ENCODE results near the gene DHX34. TPM values are rescaled to one million over a fixed set of nuclear protein-coding genes. Genes with fewer than 3 reads are reported as not detected.

Gene DHX34
- total RNA-seq, 1 experiment from 2014 or later: 38.2 TPM

DNA sequence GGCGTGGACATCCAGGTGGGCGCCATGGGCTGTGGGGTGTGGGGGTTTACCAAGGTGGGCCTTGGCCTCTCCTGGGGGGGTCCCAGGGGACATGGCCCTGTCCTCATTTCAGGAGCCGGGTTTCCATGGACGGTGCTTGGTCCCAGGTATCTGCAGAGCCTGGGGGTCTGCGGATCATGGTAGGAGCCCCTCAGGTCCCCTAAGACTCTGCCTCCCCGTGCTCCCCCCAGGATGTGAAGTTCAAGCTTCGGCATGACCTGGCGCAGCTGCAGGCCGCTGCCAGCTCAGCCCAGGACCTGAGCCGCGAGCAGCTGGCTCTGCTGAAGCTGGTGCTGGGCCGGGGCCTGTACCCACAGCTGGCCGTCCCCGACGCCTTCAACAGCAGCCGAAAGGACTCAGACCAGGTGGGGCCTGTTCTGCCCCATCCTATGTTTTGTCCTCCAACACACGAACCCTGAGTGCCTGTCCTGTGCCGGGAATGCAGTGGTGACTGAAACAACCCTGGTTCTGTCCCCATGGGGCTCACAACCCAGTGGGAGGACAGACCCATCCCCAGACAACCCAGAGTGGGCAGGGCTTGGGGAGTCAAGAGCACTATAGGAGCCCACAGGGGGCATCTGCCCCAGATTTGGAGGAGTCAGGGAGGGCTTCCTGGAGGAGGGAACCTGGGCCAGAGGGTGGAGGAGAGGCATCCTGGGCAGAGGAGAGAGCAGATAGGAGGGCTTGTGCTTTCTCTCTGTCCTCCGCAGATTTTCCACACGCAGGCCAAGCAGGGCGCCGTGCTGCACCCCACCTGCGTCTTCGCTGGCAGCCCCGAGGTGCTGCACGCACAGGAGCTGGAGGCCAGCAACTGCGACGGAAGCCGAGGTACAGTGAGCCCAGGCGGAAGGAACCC lies 26.8 kb downstream of the DHX34 start:
- H4K8ac ChIP-seq (replicated peaks; ENCODE audit: insufficient read length, low read depth, low read length): no peak overlapping the region
- no peak overlapping the region for H2BK20ac ChIP-seq (ENCODE audit: low read depth, low read length, poor library complexity, severe bottlenecking)
- WGBS (ENCODE audit: extremely low coverage, insufficient read length, low lambda C conversion rate): no CpG with 5 or more reads among the region's 30 CpGs
- no peaks in the 10 kb centered on the region for H3K9me3 ChIP-seq (ENCODE audit: control insufficient read depth, low read depth, low read length)
- no peaks in the 10 kb centered on the region for H4K20me1 ChIP-seq (ENCODE audit: control insufficient read depth, insufficient read depth, insufficient read length)
- Mint-ChIP-seq H3K4me3 (no peak overlapping the region), H3K4me1 (no peaks in the 10 kb centered on the region), H3K27ac (no peak overlapping the region), H3K9me3 (no peaks in the 10 kb centered on the region), H3K36me3 (ENCODE audit: insufficient read depth in 1 of 3, low read depth in 3 of 3) (peaks cover 28 to 82% (median 60%) of the 10 kb centered on the region in 3 experiments; a peak in 6 of 7 replicates), H3K27me3 (ENCODE audit: low read depth) (no peaks in the 10 kb centered on the region)
- no peak overlapping the region for H3T11ph ChIP-seq (ENCODE audit: low read length)
- H2AFZ ChIP-seq (ENCODE audit: low read length): no peak overlapping the region
- no peak overlapping the region for H2BK15ac ChIP-seq (ENCODE audit: low read depth, low read length)
- no peak overlapping the region for H2BK12ac ChIP-seq (ENCODE audit: insufficient read length, low read depth, low read length)
- H4K5ac ChIP-seq (ENCODE audit: insufficient read length, low read depth, low read length): no peak overlapping the region
- TF ChIP-seq, protein P1, sequence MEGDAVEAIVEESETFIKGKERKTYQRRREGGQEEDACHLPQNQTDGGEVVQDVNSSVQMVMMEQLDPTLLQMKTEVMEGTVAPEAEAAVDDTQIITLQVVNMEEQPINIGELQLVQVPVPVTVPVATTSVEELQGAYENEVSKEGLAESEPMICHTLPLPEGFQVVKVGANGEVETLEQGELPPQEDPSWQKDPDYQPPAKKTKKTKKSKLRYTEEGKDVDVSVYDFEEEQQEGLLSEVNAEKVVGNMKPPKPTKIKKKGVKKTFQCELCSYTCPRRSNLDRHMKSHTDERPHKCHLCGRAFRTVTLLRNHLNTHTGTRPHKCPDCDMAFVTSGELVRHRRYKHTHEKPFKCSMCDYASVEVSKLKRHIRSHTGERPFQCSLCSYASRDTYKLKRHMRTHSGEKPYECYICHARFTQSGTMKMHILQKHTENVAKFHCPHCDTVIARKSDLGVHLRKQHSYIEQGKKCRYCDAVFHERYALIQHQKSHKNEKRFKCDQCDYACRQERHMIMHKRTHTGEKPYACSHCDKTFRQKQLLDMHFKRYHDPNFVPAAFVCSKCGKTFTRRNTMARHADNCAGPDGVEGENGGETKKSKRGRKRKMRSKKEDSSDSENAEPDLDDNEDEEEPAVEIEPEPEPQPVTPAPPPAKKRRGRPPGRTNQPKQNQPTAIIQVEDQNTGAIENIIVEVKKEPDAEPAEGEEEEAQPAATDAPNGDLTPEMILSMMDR (conservative IDR thresholded peaks at IDR 0.05): no peak
- no peak overlapping the region for H2BK120ac ChIP-seq (ENCODE audit: low read depth, low read length, poor library complexity, severe bottlenecking)
- no peak overlapping the region for H4K91ac ChIP-seq (ENCODE audit: insufficient read length, low read depth, low read length)
- no peak overlapping the region for H3K9ac ChIP-seq (ENCODE audit: extremely low read depth, insufficient read length, low read length)
- H3K79me1 ChIP-seq (ENCODE audit: insufficient read depth, low read depth, low read length, poor library complexity, severe bottlenecking): no peaks in the 10 kb centered on the region
- no peak overlapping the region for H3K18ac ChIP-seq (ENCODE audit: insufficient read length, low read depth, low read length)
- H3K56ac ChIP-seq (ENCODE audit: insufficient read length, low read depth, low read length): no peak overlapping the region
- H3K4me1 ChIP-seq (ENCODE audit: insufficient read depth, low read length): no peaks in the 10 kb centered on the region
- H3K4ac ChIP-seq (ENCODE audit: low read depth, low read length): no peak overlapping the region
- H3K79me2 ChIP-seq (ENCODE audit: insufficient read depth, low read length): no peaks in the 10 kb centered on the region
- no peak overlapping the region for H2AK5ac ChIP-seq (ENCODE audit: insufficient read length, low read length)
- no peak overlapping the region for H3K23ac ChIP-seq (ENCODE audit: insufficient read length, low read depth, low read length)
- no peak overlapping the region for H3K27ac ChIP-seq (ENCODE audit: insufficient read length, low read depth, low read length)
- H3K27me3 ChIP-seq (ENCODE audit: insufficient read depth, low read length): no peaks in the 10 kb centered on the region
- H2BK5ac ChIP-seq (ENCODE audit: insufficient read length, low read length): no peak overlapping the region
- no peaks in the 10 kb centered on the region for H3K23me2 ChIP-seq (ENCODE audit: insufficient read length, low read depth, low read length, poor library complexity, severe bottlenecking)
- H3K4me2 ChIP-seq (ENCODE audit: insufficient read depth, insufficient read length, low read length): no peak overlapping the region
- no peak for DNase-seq
- no peak overlapping the region for H3K14ac ChIP-seq (ENCODE audit: insufficient read depth, low read length)
